ENCODE measurements around the gene GSK3A.
"Not testable (repeated sequence)": the region's sequence is repeated elsewhere in the genome, so short reads cannot be mapped to it uniquely, and the experiment has no call there.

Gene GSK3A

GRCh38 chr19:42267644-42268141 lies 25.3 kb upstream of the GSK3A start:
- no peak for DNase-seq

- not testable (repeated sequence) for DNase-seq
Observed at GRCh38 chr19:42266928-42267603, 24.7 kb upstream of the GSK3A start.

GRCh38 chr19:42266105-42266504 lies 23.7 kb upstream of the GSK3A start:
- not testable (repeated sequence) for DNase-seq

- no peak for DNase-seq
Observed at GRCh38 chr19:42261763-42262162, 19.4 kb upstream of the GSK3A start.

- not testable (repeated sequence) for DNase-seq
Observed at GRCh38 chr19:42257842-42258241, 15.4 kb upstream of the GSK3A start.

- no peak for DNase-seq
Observed at GRCh38 chr19:42255766-42256745, 13.7 kb upstream of the GSK3A start.

GRCh38 chr19:42254850-42255765 lies 12.7 kb upstream of the GSK3A start, which contains the start of gene ERF:
ERF (minus strand) TSS chr19:42255128; CDS start chr19:42254999, 129 bp downstream.
- peak; percentile 37 for DNase-seq

GRCh38 chr19:42254089-42254849 lies 11.9 kb upstream of the GSK3A start:
- no peak for DNase-seq

GRCh38 chr19:42253245-42254088 lies 11.1 kb upstream of the GSK3A start:
- no peak for DNase-seq

- no peak for DNase-seq
Observed at GRCh38 chr19:42252365-42253244, 10.2 kb upstream of the GSK3A start.

- no peak for DNase-seq
Observed at GRCh38 chr19:42251572-42252358, 9.4 kb upstream of the GSK3A start.

GRCh38 chr19:42250666-42251531 lies 8.5 kb upstream of the GSK3A start:
- DNase-seq = no peak

GRCh38 chr19:42250183-42250665 lies 7.8 kb upstream of the GSK3A start:
- no peak for DNase-seq

GRCh38 chr19:42249769-42250168 lies 7.4 kb upstream of the GSK3A start:
- DNase-seq = no peak

- no peak for DNase-seq
Observed at GRCh38 chr19:42249149-42249750, 6.8 kb upstream of the GSK3A start.

- no peak for DNase-seq
Observed at GRCh38 chr19:42248270-42249148, 6.1 kb upstream of the GSK3A start.

Measured in NCI-H1436 treated with DMSO at 0.1 percent for 48 hours (cell line).